Heart right ventricle (tissue), 16 donors: Measurements from ENCODE around the gene PEMT. TPM values are rescaled to one million over a fixed set of nuclear protein-coding genes. Genes with fewer than 3 reads are reported as not detected.

Source experiments
- ATAC-seq, 8 donors: fragments of 200-7000 bp; cut with Tn5 transposase; one replicate each; pipeline ENCODE4 v1.9.1; 2020; ENCODE audit warnings: mild to moderate bottlenecking in 8 of 8, moderate library complexity in 8 of 8, moderate number of reproducible peaks in 1 of 8
- DNase-seq, 2 donors: peaks; one replicate each; pipeline ENCODE4 v3.0.0-alpha.2; 2020
- H3K27ac ChIP-seq, 10 donors: fragments of 200-600 bp; sonication (generic) in 2 of 10; one replicate each; pipeline versions ENCODE4 v1.5.0 to v1.8.0; 2020 to 2022; ENCODE audit warnings: mild to moderate bottlenecking in 3 of 10
- H3K27me3 ChIP-seq, 7 donors: fragments of 200-600 bp; one replicate each; pipeline ENCODE4 v1.8.0; 2021 to 2022; ENCODE audit warnings: mild to moderate bottlenecking in 2 of 7
- H3K36me3 ChIP-seq, 9 donors: fragments of 200-600 bp; sonication (generic) in 1 of 9; one replicate each; pipeline versions ENCODE4 v1.5.0 to v1.8.0; 2020 to 2022; ENCODE audit warnings: mild to moderate bottlenecking in 2 of 9
- H3K4me1 ChIP-seq, 9 donors: fragments of 200-600 bp; sonication (generic) in 1 of 9; one replicate each; pipeline versions ENCODE4 v1.5.0 to v1.8.0; 2020 to 2022; ENCODE audit warnings: mild to moderate bottlenecking in 4 of 9
- H3K4me3 ChIP-seq, 10 donors: fragments of 200-600 bp; sonication (generic) in 2 of 10; one replicate each; pipeline versions ENCODE4 v1.5.0 to v1.8.0; 2020 to 2022; ENCODE audit warnings: mild to moderate bottlenecking in 7 of 10, moderate library complexity in 2 of 10
- H3K9me3 ChIP-seq, 11 donors: fragments of 200-600 bp in 10 of 11; sonication (generic) in 2 of 11; one replicate each; pipeline versions ENCODE4 v1.5.0 to v1.8.0; 2013 to 2022; ENCODE audit warnings: mild to moderate bottlenecking in 2 of 11, control low read depth in 1 of 11, moderate library complexity in 1 of 11
- WGBS, 2 donors: extraction: QIAGEN DNeasy Blood & Tissue Kit; methylation state at CpG; one replicate each; pipeline ENCODE4 v1.1.7; 2013; ENCODE audit warnings: inconsistent platforms in 1 of 2; 5-methylcytosine and 5-hydroxymethylcytosine counted together
- intact Hi-C, 10 donors: fragments of 100-400 bp; cut with DNase I; formaldehyde crosslinking; loops; one replicate each; pipeline versions ENCODE4 v1.11.1 to v1.14.2; 2022
- polyA plus RNA-seq, 2 donors: library from polyadenylated mRNA; stranded (reverse); fragments of 200-250 nt; gene quantifications; one replicate each; pipeline ENCODE4 v1.2.3, GENCODE V29; 2013
- total RNA-seq, 10 donors: library from RNA; stranded (reverse); fragmentation: NEBNext Ultra II Directional in 3 of 10; extraction: Animal tissue kit (Norgen Biotek cat#: 25700) in 3 of 10; gene quantifications; one replicate each; pipeline versions ENCODE4 v1.2.1 to v1.2.4, GENCODE V29; 2021 to 2023
- TF ChIP-seq, protein P1 (sequence below), 9 donors: fragments of 200-600 bp; sonication (generic) in 2 of 9; IDR thresholded peaks; one replicate each; pipeline versions ENCODE4 v1.5.0 to v1.8.0; 2021 to 2022; ENCODE audit warnings: antibody characterized with exemption in 9 of 9, mild to moderate bottlenecking in 5 of 9, moderate library complexity in 1 of 9
- donor health status: Arrhythmogenic right ventricular cardiomyopathy.
- donor health status: ischemic (EF 13 %, LVEDD 7.1; RV severe dilation, severe dysfunction).
- donor health status: healthy with polysubstance abuse.
- donor health status: DM: no; HTN: yes; CAD: no.
- donor health status: DM: no; HTN: no; CAD: no.
- donor health status: ischemic (EF 25% LVEDD 6.9; RV normal size, moderate dysfunction).
- donor health status: ischemic (EF 25% LVEDD 5.7; RV mildly dilated, moderate dysfunction).
- donor health status: healthy.
- donor health status: DM: yes; HTN: yes; CAD: no.
- donor health status: Ischemic cardiomyopathy.
- donor health status: ischemic (EF 35%, LVEDD 5.7; RV mildly dilated, moderate dysfunction).
- donor health status: nonischemic (EF 11% LVEDD 7.7; RV severe dilation, severe dysfunction).
- donor health status: DM: yes; HTN: yes; CAD: no.
- donor health status: PGD.
- donor health status: ischemic (EF 29% LVEDD 5.4; RV normal size, mild dysfunction).
- donor health status: nonischemic (EF 23%, LVEDD 6.1; RV moderate dilation, normal function).

The PEMT gene
- total and polyA plus RNA-seq, 12 donors: 13.5 to 55.2 (median 22.0) TPM

DNA sequence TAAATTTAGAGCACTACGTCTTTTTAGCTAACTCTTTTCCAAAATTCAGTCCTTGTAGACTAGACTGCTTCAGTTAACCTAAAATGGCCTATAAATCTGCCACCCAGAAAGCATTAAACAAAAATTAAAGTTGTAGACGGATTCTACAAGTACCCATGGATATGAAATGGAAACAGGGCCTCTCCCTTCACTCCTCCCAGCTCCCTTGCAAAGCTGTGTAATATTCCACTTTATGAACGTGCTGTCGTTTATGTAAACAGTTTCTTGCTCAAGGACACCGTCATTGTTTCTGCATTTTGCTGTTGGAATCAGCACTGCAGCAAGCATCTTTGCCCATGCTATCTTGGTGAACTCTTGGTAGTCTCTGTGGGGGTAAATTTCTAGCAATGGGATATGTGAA is 109.6 kb downstream of the PEMT start:
- H3K4me3 ChIP-seq: no peak overlapping the region
- TF ChIP-seq, protein P1, sequence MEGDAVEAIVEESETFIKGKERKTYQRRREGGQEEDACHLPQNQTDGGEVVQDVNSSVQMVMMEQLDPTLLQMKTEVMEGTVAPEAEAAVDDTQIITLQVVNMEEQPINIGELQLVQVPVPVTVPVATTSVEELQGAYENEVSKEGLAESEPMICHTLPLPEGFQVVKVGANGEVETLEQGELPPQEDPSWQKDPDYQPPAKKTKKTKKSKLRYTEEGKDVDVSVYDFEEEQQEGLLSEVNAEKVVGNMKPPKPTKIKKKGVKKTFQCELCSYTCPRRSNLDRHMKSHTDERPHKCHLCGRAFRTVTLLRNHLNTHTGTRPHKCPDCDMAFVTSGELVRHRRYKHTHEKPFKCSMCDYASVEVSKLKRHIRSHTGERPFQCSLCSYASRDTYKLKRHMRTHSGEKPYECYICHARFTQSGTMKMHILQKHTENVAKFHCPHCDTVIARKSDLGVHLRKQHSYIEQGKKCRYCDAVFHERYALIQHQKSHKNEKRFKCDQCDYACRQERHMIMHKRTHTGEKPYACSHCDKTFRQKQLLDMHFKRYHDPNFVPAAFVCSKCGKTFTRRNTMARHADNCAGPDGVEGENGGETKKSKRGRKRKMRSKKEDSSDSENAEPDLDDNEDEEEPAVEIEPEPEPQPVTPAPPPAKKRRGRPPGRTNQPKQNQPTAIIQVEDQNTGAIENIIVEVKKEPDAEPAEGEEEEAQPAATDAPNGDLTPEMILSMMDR (IDR thresholded peaks at IDR 0.05): no peak
- 51 to 56% methylated on average over 5 of the region's 5 CpGs for WGBS, 2 donors
- H3K9me3 ChIP-seq: no peaks in the 10 kb centered on the region
- H3K27ac ChIP-seq: peak overlapping the region in 1 of 10 donors; percentile 25
- intact Hi-C loops: no loop called here
- H3K4me1 ChIP-seq: peaks cover 9 to 93% (median 66%) of the 10 kb centered on the region in 9 donors
- DNase-seq (no peak), ATAC-seq (no peak)
- H3K27me3 ChIP-seq: no peaks in the 10 kb centered on the region
- H3K36me3 ChIP-seq: peaks cover 0 to 38% (median 0%) of the 10 kb centered on the region in 9 donors

DNA sequence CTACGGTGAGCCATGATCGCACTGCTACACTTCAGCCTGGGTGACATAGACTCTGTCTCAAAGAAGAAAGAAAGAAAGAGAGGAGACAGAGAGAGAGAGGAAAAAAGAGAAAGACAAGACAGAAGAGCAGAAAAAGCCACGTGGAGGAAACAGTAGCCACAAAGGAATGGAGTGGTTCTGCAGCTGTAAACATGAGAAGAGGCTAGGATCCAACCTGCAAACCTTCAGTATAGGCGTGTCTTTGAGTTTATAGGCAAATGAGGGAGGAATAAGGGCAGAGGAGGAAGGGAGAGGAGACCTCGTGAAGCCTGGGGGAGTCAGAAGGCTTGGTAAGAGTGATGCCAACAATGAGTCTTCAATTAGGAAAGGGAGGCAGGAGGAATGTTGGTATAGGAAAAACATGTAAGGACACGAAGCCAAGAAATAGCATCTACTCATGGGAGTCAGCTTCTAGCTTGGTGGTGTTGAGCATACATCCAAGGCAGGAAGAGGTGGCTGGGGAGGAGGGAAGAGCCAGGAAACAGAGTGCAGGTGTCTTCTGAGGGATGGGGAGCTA is 110.8 kb downstream of the PEMT start:
- 61 to 67% methylated on average over 6 of the region's 6 CpGs for WGBS, 2 donors
- H3K9me3 ChIP-seq: no peaks in the 10 kb centered on the region
- H3K4me1 ChIP-seq: peaks cover 9 to 89% (median 66%) of the 10 kb centered on the region in 9 donors
- peak overlapping the region in 1 of 10 donors; percentile 24 for H3K27ac ChIP-seq
- H3K36me3 ChIP-seq: peaks cover 0 to 31% (median 0%) of the 10 kb centered on the region in 9 donors
- H3K27me3 ChIP-seq: no peaks in the 10 kb centered on the region
- intact Hi-C loops: no loop called here
- no peak for ATAC-seq
- TF ChIP-seq, protein P1 (IDR thresholded peaks at IDR 0.05): no peak
- no peak overlapping the region for H3K4me3 ChIP-seq
- no peak for DNase-seq

DNA sequence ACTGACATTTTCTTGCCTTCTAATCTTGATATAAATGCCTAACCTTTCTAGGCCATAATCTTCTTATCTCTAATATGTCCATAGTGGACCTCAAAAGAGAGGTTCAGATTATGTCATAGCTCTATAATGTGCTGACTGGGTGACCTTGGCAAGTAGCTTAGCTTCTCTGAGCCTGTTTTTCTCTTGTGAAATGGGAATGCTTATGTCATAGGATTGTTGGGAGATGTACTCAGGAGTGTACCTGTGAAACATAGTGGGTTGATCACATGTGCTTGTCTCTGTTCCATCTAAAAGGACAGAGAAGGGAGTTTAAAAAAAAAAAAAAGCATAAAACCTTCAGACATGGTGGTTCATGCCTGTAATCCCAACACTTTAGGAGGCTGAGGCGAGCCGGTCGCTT is 112.3 kb downstream of the PEMT start:
- peaks cover 0 to 30% (median 0%) of the 10 kb centered on the region in 9 donors for H3K36me3 ChIP-seq
- intact Hi-C loops: loop anchor here in 2 of 10 donors (2.0 to 5.0 kb wide), 2 partner anchors 14 to 62 kb away; no protein-coding TSS in a partner anchor
- H3K27me3 ChIP-seq: no peaks in the 10 kb centered on the region
- H3K27ac ChIP-seq: peak overlapping the region in 1 of 10 donors; percentile 96
- H3K4me3 ChIP-seq: no peak overlapping the region
- TF ChIP-seq, protein P1 (IDR thresholded peaks at IDR 0.05): no peak
- DNase-seq: no peak
- WGBS, 2 donors: 95% methylated on average over 3 of the region's 3 CpGs
- H3K4me1 ChIP-seq: peaks cover 9 to 74% (median 57%) of the 10 kb centered on the region in 9 donors
- no peaks in the 10 kb centered on the region for H3K9me3 ChIP-seq
- ATAC-seq: no peak

DNA sequence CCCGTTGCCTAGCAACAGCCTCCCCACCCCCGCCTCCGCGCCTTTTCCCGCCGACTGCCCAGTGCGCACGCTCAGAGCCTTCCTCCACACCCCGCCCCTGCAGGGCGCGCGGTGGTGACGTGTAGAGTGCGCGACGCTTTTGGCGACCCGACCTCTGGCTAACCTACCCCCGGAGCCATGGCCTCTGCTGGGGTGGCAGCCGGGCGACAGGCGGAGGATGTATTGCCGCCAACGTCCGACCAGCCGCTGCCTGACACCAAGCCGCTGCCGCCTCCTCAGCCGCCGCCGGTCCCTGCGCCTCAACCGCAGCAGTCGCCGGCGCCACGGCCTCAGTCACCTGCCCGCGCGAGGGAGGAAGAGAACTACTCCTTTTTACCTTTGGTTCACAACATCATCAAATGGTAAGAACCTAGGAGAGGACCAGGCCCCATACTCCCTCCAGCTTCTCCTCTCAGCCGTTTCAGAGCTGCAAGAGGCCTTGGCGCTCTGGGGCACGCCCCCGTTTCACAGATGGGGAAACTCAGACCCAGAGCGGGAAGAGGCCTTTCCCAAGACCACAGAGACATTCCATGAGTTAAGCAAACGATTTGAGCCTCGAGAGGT is 114.5 kb downstream of the PEMT start, which contains the start of gene MED9:
Gene MED9, plus strand, starts transcription at position 136 of the 603 bp plus-strand sequence. Its CDS starts 42 bp downstream, at position 178.
- H3K4me1 ChIP-seq: peaks cover 9 to 54% (median 46%) of the 10 kb centered on the region in 9 donors
- H3K27me3 ChIP-seq: no peaks in the 10 kb centered on the region
- H3K9me3 ChIP-seq: no peaks in the 10 kb centered on the region
- TF ChIP-seq, protein P1 (IDR thresholded peaks at IDR 0.05): no peak
- peak; percentile 95 to 96 for DNase-seq
- H3K27ac ChIP-seq: peak within 1 kb of the TSS; percentile 93 to 100 (median 97)
- intact Hi-C loops: loop anchor here in 2 of 10 donors (2.0 to 5.0 kb wide), 2 partner anchors 18 to 60 kb away; no protein-coding TSS in a partner anchor
- 0 to 1% methylated on average over 45 to 46 of the region's 47 CpGs for WGBS, 2 donors
- peaks cover 0 to 21% (median 0%) of the 10 kb centered on the region in 9 donors for H3K36me3 ChIP-seq
- ATAC-seq: peak; percentile 98 to 99 (median 98)
- peak within 1 kb of the TSS; percentile 79 to 99 (median 94) for H3K4me3 ChIP-seq
